Gastrocnemius medialis (tissue), 4 donors: Measurements from ENCODE around the gene EIPR1. TPM values are rescaled to one million over a fixed set of nuclear protein-coding genes. Genes with fewer than 3 reads are reported as not detected.
A peak's percentile ranks its signal among the peaks of the same experiment; 100 is the strongest.

Experiments
- ATAC-seq, 2 donors: fragments of 150-250 bp; one replicate each; pipeline ENCODE4 v1.9.1; 2016
- DNase-seq, 2 donors: peaks; one replicate each; pipeline ENCODE4 v3.0.0-alpha.2; 2019
- H3K27ac ChIP-seq, 4 donors: fragments of 200-600 bp; sonication (generic); 1 replicate in 1 of 4; 2 replicates in 3 of 4; pipeline ENCODE4 v1.5.1; 2016 to 2018; ENCODE audit warnings: mild to moderate bottlenecking in 2 of 4, moderate library complexity in 1 of 4
- H3K27me3 ChIP-seq, 3 donors: fragments of 200-600 bp; sonication (generic) in 2 of 3; 1 replicate in 1 of 3; 2 replicates in 2 of 3; pipeline versions ENCODE4 v1.5.1 to v1.6.0; 2016 to 2019; ENCODE audit warnings: mild to moderate bottlenecking in 1 of 3, moderate library complexity in 1 of 3
- H3K36me3 ChIP-seq, 2 donors: fragments of 200-600 bp; sonication (generic) in 1 of 2; one replicate each; pipeline ENCODE4 v1.5.1; 2017 to 2018
- H3K4me1 ChIP-seq, 2 donors: fragments of 200-600 bp; sonication (generic) in 1 of 2; one replicate each; pipeline ENCODE4 v1.5.1; 2016 to 2017; ENCODE audit warnings: mild to moderate bottlenecking in 2 of 2
- H3K4me3 ChIP-seq, 4 donors: fragments of 200-600 bp; sonication (generic) in 3 of 4; 1 replicate in 1 of 4; 2 replicates in 3 of 4; pipeline ENCODE4 v1.5.1; 2016 to 2019; ENCODE audit warnings: mild to moderate bottlenecking in 2 of 4
- H3K9me3 ChIP-seq, 3 donors: fragments of 200-600 bp; sonication (generic) in 2 of 3; 1 replicate in 1 of 3; 2 replicates in 2 of 3; pipeline ENCODE4 v1.5.1; 2016 to 2019
- CTCF ChIP-seq, 5 experiments: fragments of 450-650 bp in 3 of 5; fragments of 200-600 bp in 2 of 5; sonication (generic) in 2 of 5; IDR thresholded peaks in 4 of 5; conservative IDR thresholded peaks in 1 of 5; 1 replicate in 4 of 5; 2 replicates in 1 of 5; pipeline ENCODE4 v1.5.1; 2016 to 2019; ENCODE audit warnings: antibody characterized with exemption in 5 of 5, mild to moderate bottlenecking in 3 of 5, moderate library complexity in 3 of 5
- POLR2A ChIP-seq, 2 donors: fragments of 450-650 bp; IDR thresholded peaks; one replicate each; pipeline ENCODE4 v1.6.1; 2017; ENCODE audit warnings: antibody characterized with exemption in 2 of 2, mild to moderate bottlenecking in 2 of 2, moderate library complexity in 2 of 2
- in situ Hi-C, 4 donors: fragments of 200-750 bp; cut with MboI; loops; one replicate each; pipeline versions ENCODE4 v1.15.0 to v1.8.0; 2017; ENCODE audit warnings: low sequenced_read_pairs in 4 of 4
- intact Hi-C: fragments of 100-400 bp; cut with DNase I; formaldehyde crosslinking; loops from one replicate; pipeline ENCODE4 v1.15.1; 2023; ENCODE audit warnings: low total_unique reads
- total RNA-seq, 4 donors: library from RNA; depleted of rRNA; stranded (reverse); fragments of >200 nt; gene quantifications; one replicate each; pipeline versions ENCODE4 v1.1.0 to v1.2.3, GENCODE V29; 2016

EIPR1 gene
- total RNA-seq, 4 donors from 2014 or later: 23.2 to 30.5 (median 24.4) TPM

DNA sequence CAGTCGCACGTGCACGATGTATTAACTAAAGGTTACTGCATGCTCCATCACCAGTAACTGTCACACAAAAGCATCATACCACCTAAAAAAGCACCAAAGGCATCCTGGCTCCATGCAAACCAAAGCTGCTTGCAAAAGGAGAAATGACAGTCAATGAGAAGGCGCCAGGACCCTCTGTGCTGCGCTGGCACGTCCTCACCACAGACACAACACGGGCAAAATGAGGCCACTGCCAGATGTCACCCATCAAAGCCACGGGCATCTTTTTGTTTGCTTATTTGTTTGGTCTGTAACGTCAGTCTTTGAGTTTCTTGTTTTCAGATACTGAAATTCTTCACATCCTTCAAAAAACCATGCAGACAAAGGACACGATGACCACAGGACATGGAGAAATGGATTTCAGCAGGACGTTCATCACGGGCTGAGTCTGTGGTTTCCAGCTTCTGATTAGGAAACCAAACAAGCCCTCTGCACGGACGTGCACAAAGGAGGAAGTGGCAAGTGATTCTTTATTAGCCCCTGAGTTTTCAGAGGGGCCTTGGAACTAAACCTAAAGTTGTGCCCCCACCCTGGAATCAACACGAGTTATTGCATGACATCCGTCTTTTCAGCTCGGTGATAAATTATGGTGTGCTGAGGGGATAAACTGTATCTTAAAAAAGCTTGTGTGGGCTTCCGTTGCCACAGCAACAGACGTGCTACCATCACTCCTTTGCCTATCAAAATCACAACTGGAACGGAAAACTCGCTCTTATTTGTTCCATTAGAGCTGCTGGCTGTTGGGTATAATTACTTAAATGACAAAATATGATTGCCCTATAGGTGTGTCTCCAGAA is 181.8 kb downstream of the EIPR1 start:
- H3K27ac ChIP-seq: no peak overlapping the region
- intact Hi-C loops (no loop called here), in situ Hi-C loops (no loop called here)
- H3K4me1 ChIP-seq: peaks cover 0 to 3% of the 10 kb centered on the region in 2 donors
- ATAC-seq (no peak), DNase-seq (no peak)
- H3K36me3 ChIP-seq: peaks cover 0 to 9% of the 10 kb centered on the region in 2 donors
- no peak overlapping the region for H3K4me3 ChIP-seq
- H3K27me3 ChIP-seq: no peaks in the 10 kb centered on the region
- TF ChIP-seq CTCF (IDR thresholded peaks at IDR 0.05 in 4 of 5, conservative IDR thresholded peaks at IDR 0.05 in 1 of 5) (no peak), POLR2A (IDR thresholded peaks at IDR 0.05) (no peak)
- H3K9me3 ChIP-seq: no peaks in the 10 kb centered on the region

DNA sequence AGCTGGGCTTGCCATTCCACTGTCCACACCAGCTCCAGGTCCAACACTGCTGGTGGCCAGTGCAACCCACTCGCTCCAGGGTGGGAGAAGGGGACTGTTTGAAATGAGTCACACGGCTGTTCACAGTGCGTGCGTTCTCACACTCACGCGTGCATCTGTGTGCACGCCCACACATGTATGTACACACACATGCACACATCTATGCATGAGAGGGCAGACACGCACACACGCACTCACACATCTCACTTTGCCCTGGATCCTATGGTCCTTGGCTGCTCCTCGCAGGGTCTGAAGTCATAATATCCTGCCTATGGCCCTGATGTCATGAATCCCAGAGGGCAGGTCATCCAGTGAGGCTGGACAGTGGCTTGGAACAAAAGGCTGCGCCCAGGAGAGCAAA is 182.8 kb downstream of the EIPR1 start:
- Histone ChIP-seq H3K9me3 (no peaks in the 10 kb centered on the region), H3K27me3 (no peaks in the 10 kb centered on the region), H3K4me3 (no peak overlapping the region), H3K27ac (no peak overlapping the region), H3K4me1 (no peaks in the 10 kb centered on the region), H3K36me3 (peaks cover 0 to 9% of the 10 kb centered on the region in 2 donors)
- intact Hi-C loops: no loop called here
- ATAC-seq (no peak), DNase-seq (no peak)
- in situ Hi-C loops: no loop called here
- no peak for TF ChIP-seq POLR2A (IDR thresholded peaks at IDR 0.05)
- TF ChIP-seq CTCF (IDR thresholded peaks at IDR 0.05 in 4 of 5, conservative IDR thresholded peaks at IDR 0.05 in 1 of 5): no peak

DNA sequence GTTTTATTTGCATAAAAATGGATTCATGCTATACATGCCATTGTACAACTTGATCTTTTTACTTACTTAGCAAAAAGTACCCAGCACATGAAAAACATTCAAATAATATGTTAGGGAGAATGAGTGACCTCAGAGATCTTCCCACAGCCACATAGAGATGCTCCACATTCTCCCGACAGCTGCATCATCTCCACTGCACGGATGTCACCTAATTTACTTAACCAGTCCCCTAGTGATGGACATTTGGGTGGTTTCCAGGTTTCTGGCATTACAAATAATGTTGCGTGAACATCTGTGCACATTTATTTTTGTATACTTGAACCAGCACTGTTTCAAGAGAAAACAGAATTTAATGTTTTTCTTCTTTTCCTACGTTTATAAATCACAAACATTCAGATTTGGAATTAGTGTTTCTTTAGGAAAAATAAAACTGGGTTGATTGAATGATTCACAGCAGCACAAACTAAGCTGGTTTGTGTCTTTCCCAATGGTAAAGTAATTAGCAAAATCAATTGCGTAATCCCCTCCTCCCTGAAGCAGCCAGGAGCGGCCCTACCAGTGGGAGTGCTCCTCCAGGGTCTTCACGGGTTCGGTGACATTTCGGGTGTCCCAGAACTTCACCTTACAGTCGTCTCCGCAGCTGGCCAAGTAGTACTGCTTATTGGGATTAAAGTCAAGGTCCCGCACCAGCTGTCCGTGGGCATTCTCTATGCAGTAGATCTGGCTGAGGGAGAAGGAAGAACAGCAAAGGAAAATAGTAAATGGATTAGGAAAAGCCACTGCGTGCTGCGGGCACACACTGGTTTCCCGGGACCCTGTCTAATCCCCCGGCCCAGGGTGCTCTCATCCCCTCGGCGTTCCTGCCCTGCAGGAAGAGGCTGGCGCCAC is 183.9 kb downstream of the EIPR1 start:
- no peak for ATAC-seq
- in situ Hi-C loops (no loop called here), intact Hi-C loops (loop anchor here (2.0 kb wide), 1 partner anchor 109 kb away; no protein-coding TSS in a partner anchor)
- DNase-seq: no peak
- Histone ChIP-seq H3K4me1 (no peaks in the 10 kb centered on the region), H3K27ac (peak overlapping the region in 1 of 4 donors; percentile 4), H3K27me3 (no peaks in the 10 kb centered on the region), H3K4me3 (no peak overlapping the region), H3K36me3 (peaks cover 0 to 9% of the 10 kb centered on the region in 2 donors), H3K9me3 (no peaks in the 10 kb centered on the region)
- no peak for TF ChIP-seq POLR2A (IDR thresholded peaks at IDR 0.05)
- TF ChIP-seq CTCF (IDR thresholded peaks at IDR 0.05 in 4 of 5, conservative IDR thresholded peaks at IDR 0.05 in 1 of 5): no peak

DNA sequence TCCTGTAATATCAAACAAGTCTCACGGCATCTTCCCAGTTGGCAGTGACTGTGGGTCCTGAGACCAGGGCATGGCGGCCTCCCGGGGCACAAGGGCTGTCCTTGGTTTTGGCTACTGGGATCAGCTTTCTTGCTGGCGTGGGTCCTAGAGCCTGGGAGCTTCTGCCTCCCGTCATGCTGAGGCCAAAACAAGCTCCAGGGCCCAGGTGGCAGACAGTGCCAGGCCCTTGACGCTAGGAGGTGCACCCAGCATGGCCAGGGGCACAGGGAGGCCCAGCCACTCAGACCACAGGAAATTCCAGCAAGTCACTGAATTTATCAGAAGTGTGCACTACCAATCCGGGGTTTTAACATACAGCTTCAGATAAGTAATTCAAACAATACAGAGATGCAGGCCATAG is 184.7 kb downstream of the EIPR1 start:
- in situ Hi-C loops: no loop called here
- Histone ChIP-seq H3K9me3 (no peaks in the 10 kb centered on the region), H3K4me1 (no peaks in the 10 kb centered on the region), H3K4me3 (no peak overlapping the region), H3K27me3 (no peaks in the 10 kb centered on the region), H3K27ac (peak overlapping the region in 1 of 4 donors; percentile 4), H3K36me3 (peaks cover 0 to 9% of the 10 kb centered on the region in 2 donors)
- intact Hi-C loops: loop anchor here (2.0 kb wide), 1 partner anchor 110 kb away; no protein-coding TSS in a partner anchor
- DNase-seq (peak; percentile 71 to 87), ATAC-seq (peak; percentile 85 to 98)
- TF ChIP-seq CTCF (IDR thresholded peaks at IDR 0.05 in 4 of 5, conservative IDR thresholded peaks at IDR 0.05 in 1 of 5) (peak in 3 of 5 experiments; percentile 29 to 33 (median 29)), POLR2A (IDR thresholded peaks at IDR 0.05) (no peak)
